ENCODE results near the gene JADE1. TPM values are rescaled to one million over a fixed set of nuclear protein-coding genes. Genes with fewer than 3 reads are reported as not detected.

JADE1 gene
- total and polyA plus RNA-seq, 9 of the 15 experiments (the other 6 are each of a cell fraction or from before 2014, with no cell fraction given), result 8.3 to 37.9 (median 24.4) TPM

DNA sequence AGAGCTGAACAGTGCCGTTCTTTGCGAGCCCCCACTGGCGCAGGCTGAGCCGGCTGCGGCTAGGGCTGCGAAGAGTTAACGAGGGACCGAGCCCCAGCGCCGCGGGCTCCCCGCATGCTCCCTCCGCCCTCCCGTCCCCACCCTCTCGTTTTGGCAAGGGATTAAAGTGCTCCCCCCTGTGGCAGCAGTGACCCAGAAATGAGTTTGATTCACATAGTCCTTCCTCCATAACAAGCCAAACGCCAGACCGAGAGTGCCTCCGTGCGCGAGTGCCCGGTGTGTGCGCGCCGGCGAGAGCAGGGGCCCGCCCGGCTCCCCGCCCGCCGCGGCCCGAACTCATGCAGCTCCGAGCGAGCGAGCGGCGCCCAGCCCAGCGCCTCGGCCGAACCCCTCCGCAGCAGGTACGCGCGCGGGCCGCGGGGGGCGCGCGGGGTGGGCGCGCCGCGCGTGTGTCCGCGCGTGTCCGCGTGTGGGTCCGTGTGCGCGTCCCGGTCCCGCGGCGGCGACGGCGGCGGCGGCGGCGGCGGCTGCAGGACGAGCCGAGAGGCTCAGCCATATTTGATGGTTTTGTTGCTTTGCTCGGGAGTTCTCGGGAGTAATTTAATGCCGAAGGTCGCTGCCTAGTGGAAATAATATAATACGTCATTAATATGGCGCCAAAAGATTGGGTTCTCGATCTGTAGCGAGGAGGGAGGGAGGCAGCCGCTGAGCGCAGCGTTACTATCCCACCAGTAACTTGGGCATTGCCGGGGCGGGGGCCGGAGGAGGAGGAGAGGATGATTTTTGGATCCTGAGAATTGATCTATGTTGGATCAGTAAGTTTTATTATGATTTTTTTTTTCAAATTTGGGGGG lies at the start of gene JADE1 (continued):
- TF ChIP-seq RBBP5 (IDR thresholded peaks at IDR 0.05; ENCODE audit: borderline replicate concordance, insufficient read depth, low read length, poor library complexity, severe bottlenecking) (peak; percentile 55), MEF2D (tag; conservative IDR thresholded peaks at IDR 0.05; ENCODE audit: low read depth) (no peak), MTA3 (IDR thresholded peaks at IDR 0.05; ENCODE audit: borderline replicate concordance) (peak; percentile 54), COPS2 (conservative IDR thresholded peaks at IDR 0.05) (no peak), TAF1 (IDR thresholded peaks at IDR 0.05; ENCODE audit: control insufficient read depth, extremely low read depth, insufficient read depth, low read length, severe bottlenecking) (peak; percentile 59), TCF7 (IDR thresholded peaks at IDR 0.05; ENCODE audit: borderline replicate concordance) (no peak), ERF (CRISPR knock-in tag; IDR thresholded peaks at IDR 0.05) (0 out of 2 replicates have a peak, but pooled peaks have one; percentile 51), ZNF253 (CRISPR knock-in tag; conservative IDR thresholded peaks at IDR 0.05) (no peak), POU5F1 (IDR thresholded peaks at IDR 0.05; ENCODE audit: borderline replicate concordance, low read depth, low read length, partially characterized antibody) (no peak), NR4A1 (CRISPR knock-in tag; IDR thresholded peaks at IDR 0.05) (no peak), NR4A1 (tag; IDR thresholded peaks at IDR 0.05) (no peak), CREBBP (IDR thresholded peaks at IDR 0.05; ENCODE audit: low read depth, low read length) (no peak), CTBP1 (IDR thresholded peaks at IDR 0.05; ENCODE audit: borderline replicate concordance) (peak; percentile 85), MAFF (IDR thresholded peaks at IDR 0.05; ENCODE audit: low read length) (no peak), TRIM24 (IDR thresholded peaks at IDR 0.05) (no peak), XRCC5 (IDR thresholded peaks at IDR 0.05; ENCODE audit: low read depth, low read length) (peak; percentile 77; the same call in 1 of the 2 replicates), ZNF507 (tag; conservative IDR thresholded peaks at IDR 0.05) (no peak), POLR2G (IDR thresholded peaks at IDR 0.05; ENCODE audit: low read depth, low read length) (peak; percentile 96), RFX7 (CRISPR knock-in tag; IDR thresholded peaks at IDR 0.05) (no peak), TAF9B (IDR thresholded peaks at IDR 0.05; ENCODE audit: partially characterized antibody) (no peak), ZNF121 (CRISPR knock-in tag; conservative IDR thresholded peaks at IDR 0.05) (no peak)
- TF ChIP-seq, protein P1, sequence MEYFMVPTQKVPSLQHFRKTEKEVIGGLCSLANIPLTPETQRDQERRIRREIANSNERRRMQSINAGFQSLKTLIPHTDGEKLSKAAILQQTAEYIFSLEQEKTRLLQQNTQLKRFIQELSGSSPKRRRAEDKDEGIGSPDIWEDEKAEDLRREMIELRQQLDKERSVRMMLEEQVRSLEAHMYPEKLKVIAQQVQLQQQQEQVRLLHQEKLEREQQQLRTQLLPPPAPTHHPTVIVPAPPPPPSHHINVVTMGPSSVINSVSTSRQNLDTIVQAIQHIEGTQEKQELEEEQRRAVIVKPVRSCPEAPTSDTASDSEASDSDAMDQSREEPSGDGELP (CRISPR knock-in tag; IDR thresholded peaks at IDR 0.05; ENCODE audit: borderline replicate concordance), result peak; percentile 76; the same call in 1 of the 2 replicates
- TF ChIP-seq, protein P2, sequence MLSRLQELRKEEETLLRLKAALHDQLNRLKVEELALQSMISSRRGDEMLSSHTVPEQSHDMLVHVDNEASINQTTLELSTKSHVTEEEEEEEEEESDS (CRISPR knock-in tag; IDR thresholded peaks at IDR 0.05), result no peak
- TF ChIP-seq, protein P3, sequence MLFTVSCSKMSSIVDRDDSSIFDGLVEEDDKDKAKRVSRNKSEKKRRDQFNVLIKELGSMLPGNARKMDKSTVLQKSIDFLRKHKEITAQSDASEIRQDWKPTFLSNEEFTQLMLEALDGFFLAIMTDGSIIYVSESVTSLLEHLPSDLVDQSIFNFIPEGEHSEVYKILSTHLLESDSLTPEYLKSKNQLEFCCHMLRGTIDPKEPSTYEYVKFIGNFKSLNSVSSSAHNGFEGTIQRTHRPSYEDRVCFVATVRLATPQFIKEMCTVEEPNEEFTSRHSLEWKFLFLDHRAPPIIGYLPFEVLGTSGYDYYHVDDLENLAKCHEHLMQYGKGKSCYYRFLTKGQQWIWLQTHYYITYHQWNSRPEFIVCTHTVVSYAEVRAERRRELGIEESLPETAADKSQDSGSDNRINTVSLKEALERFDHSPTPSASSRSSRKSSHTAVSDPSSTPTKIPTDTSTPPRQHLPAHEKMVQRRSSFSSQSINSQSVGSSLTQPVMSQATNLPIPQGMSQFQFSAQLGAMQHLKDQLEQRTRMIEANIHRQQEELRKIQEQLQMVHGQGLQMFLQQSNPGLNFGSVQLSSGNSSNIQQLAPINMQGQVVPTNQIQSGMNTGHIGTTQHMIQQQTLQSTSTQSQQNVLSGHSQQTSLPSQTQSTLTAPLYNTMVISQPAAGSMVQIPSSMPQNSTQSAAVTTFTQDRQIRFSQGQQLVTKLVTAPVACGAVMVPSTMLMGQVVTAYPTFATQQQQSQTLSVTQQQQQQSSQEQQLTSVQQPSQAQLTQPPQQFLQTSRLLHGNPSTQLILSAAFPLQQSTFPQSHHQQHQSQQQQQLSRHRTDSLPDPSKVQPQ (CRISPR knock-in tag; IDR thresholded peaks at IDR 0.05; ENCODE audit: borderline replicate concordance), result no peak

Measured in K562 (cell line).